ENCODE measurements around the gene FAM174C. TPM values are rescaled to one million over a fixed set of nuclear protein-coding genes. Genes with fewer than 3 reads are reported as not detected.

Gene FAM174C
- total and polyA plus RNA-seq, 10 of the 15 experiments (the other 5 are each of a cell fraction or from before 2014, with no cell fraction given) = 0.89 to 94.6 (median 43.6) TPM

GRCh38 chr19:1232652-1233072 lies 42.7 kb upstream of the FAM174C start:
- FAIRE-seq (no peak), ATAC-seq (no peak), DNase-seq (ENCODE audit: low read depth, low spot score) (no peak)
- H3K4me3 ChIP-seq = no peak overlapping the region
- WGBS (ENCODE audit: insufficient coverage, insufficient replicate concordance, low lambda C conversion rate, missing lambda C conversion rate) = 33% methylated on average over 15 of the region's 15 CpGs
- no TSS peak for BruUV-seq (replicated peaks)
- intact Hi-C loops (cut with micrococcal nuclease; ENCODE audit: unreplicated experiment) (no loop called here), in situ Hi-C loops (cut with MboI) (no loop called here)
- no peaks in the 10 kb centered on the region for H4K20me1 ChIP-seq (ENCODE audit: control insufficient read depth, insufficient read depth)
- CTCF ChIA-PET = no interaction called here
- no peaks in the 10 kb centered on the region; the same call in 2 of the 3 replicates for H3K9me3 ChIP-seq (replicated peaks; ENCODE audit: control insufficient read depth, insufficient read depth, low read length)
- RAD21 ChIA-PET (ENCODE audit: unreplicated experiment) = no interaction called here
- H3K9ac ChIP-seq (ENCODE audit: control insufficient read depth, insufficient read depth, low read length) = no peak overlapping the region
- H3K79me2 ChIP-seq (ENCODE audit: control insufficient read depth, insufficient read depth, low read length) = no peaks in the 10 kb centered on the region
- H3K27me3 ChIP-seq (replicated peaks in 1 of 2; ENCODE audit: control insufficient read depth in 2 of 2, insufficient read depth in 2 of 2, low read length in 1 of 2) = peaks cover 0 to 6% of the 10 kb centered on the region in 2 experiments; a peak in 2 of 4 replicates
- no peaks in the 10 kb centered on the region for H3K4me1 ChIP-seq (ENCODE audit: control insufficient read depth, insufficient read depth, low read length)
- no peak overlapping the region for H3K4me2 ChIP-seq (ENCODE audit: control insufficient read depth, insufficient read depth)
- H2AFZ ChIP-seq (ENCODE audit: control insufficient read depth, low read depth, low read length) = no peak overlapping the region
- H3K36me3 ChIP-seq (ENCODE audit: control insufficient read depth in 2 of 2, insufficient read depth in 2 of 2, low read length in 1 of 2) = no peaks in the 10 kb centered on the region
- no peak overlapping the region for H3K27ac ChIP-seq (ENCODE audit: control insufficient read depth, insufficient read depth)
- POLR2A ChIA-PET = no interaction called here
- SMC1A ChIA-PET (ENCODE audit: uncharacterized antibody, unreplicated experiment) = no interaction called here
- no peak for TF ChIP-seq POLR2A (IDR thresholded peaks at IDR 0.05; ENCODE audit: low read depth, low read length)
- TF ChIP-seq KLF5 (IDR thresholded peaks at IDR 0.05; ENCODE audit: partially characterized antibody) = no peak
- no peak for TF ChIP-seq SMARCA5 (IDR thresholded peaks at IDR 0.05)
- TF ChIP-seq TCF3 (IDR thresholded peaks at IDR 0.05; ENCODE audit: borderline replicate concordance, insufficient read depth, low read depth, low read length) = no peak
- TF ChIP-seq FOXK2 (IDR thresholded peaks at IDR 0.05) = no peak
- no peak for TF ChIP-seq ATF3 (IDR thresholded peaks at IDR 0.05; ENCODE audit: borderline replicate concordance, extremely low read depth, low read depth, low read length)
- no peak for TF ChIP-seq PRDM15 (CRISPR knock-in tag; IDR thresholded peaks at IDR 0.05)
- TF ChIP-seq ZBTB4 (CRISPR knock-in tag; IDR thresholded peaks at IDR 0.05) = no peak
- no peak for TF ChIP-seq IRF5 (IDR thresholded peaks at IDR 0.05; ENCODE audit: borderline replicate concordance)
- TF ChIP-seq MXI1 (IDR thresholded peaks at IDR 0.05; ENCODE audit: low read depth, low read length) = no peak
- TF ChIP-seq RAD21 (IDR thresholded peaks at IDR 0.05; ENCODE audit: insufficient read depth, low read depth, low read length) = no peak
- TF ChIP-seq NR2C2 (IDR thresholded peaks at IDR 0.05; ENCODE audit: borderline replicate concordance, control insufficient read depth, insufficient read length, low read depth) = no peak
- TF ChIP-seq NKRF (conservative IDR thresholded peaks at IDR 0.05) = no peak
- no peak for TF ChIP-seq ASH2L (IDR thresholded peaks at IDR 0.05; ENCODE audit: borderline replicate concordance, low read depth)

Measured in GM12878 (cell line).